Right lobe of liver (tissue), 4 donors: Measurements from ENCODE around the gene PGAM2.

Experiments used
- POLR2A ChIP-seq: fragments of 450-650 bp; IDR thresholded peaks from one replicate; pipeline ENCODE4 v1.6.1; 2017; ENCODE audit warnings: antibody characterized with exemption, mild to moderate bottlenecking
- TF ChIP-seq, protein P1 (sequence below), 4 donors: fragments of 200-600 bp in 3 of 4; fragments of 450-650 bp in 1 of 4; IDR thresholded peaks; one replicate each; pipeline versions ENCODE4 v1.5.1 to v1.8.0; 2016 to 2022; ENCODE audit warnings: antibody characterized with exemption in 4 of 4, mild to moderate bottlenecking in 2 of 4
- donor health status: DM: no; HTN: no; CAD: no.
- donor health status: DM: no; HTN: no; CAD: no.
- donor health status: DM: no; HTN: yes; CAD: no.

GRCh38 chr7:44099669-44100068 lies 34.3 kb upstream of the PGAM2 start:
- TF ChIP-seq, protein P1, sequence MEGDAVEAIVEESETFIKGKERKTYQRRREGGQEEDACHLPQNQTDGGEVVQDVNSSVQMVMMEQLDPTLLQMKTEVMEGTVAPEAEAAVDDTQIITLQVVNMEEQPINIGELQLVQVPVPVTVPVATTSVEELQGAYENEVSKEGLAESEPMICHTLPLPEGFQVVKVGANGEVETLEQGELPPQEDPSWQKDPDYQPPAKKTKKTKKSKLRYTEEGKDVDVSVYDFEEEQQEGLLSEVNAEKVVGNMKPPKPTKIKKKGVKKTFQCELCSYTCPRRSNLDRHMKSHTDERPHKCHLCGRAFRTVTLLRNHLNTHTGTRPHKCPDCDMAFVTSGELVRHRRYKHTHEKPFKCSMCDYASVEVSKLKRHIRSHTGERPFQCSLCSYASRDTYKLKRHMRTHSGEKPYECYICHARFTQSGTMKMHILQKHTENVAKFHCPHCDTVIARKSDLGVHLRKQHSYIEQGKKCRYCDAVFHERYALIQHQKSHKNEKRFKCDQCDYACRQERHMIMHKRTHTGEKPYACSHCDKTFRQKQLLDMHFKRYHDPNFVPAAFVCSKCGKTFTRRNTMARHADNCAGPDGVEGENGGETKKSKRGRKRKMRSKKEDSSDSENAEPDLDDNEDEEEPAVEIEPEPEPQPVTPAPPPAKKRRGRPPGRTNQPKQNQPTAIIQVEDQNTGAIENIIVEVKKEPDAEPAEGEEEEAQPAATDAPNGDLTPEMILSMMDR (IDR thresholded peaks at IDR 0.05), result no peak
- no peak for TF ChIP-seq POLR2A
